Muscle of leg (tissue), 11 donors: ENCODE data around the gene KIF6. TPM values are rescaled to one million over a fixed set of nuclear protein-coding genes. Genes with fewer than 3 reads are reported as not detected.
A peak's percentile ranks its signal among the peaks of the same experiment; 100 is the strongest.

Experiments
- DNase-seq: peaks from one replicate; pipeline ENCODE4 v3.0.0; 2013
- H3K27ac ChIP-seq: one replicate; pipeline ENCODE4 v1.5.1; 2013; ENCODE audit warnings: mild to moderate bottlenecking, low read length, control low read depth
- H3K27me3 ChIP-seq: one replicate; pipeline ENCODE4 v1.6.1; 2013; ENCODE audit warnings: low read length; ENCODE audit not compliant: control insufficient read depth, insufficient read depth
- H3K36me3 ChIP-seq: one replicate; pipeline ENCODE4 v1.6.1; 2013; ENCODE audit warnings: low read length; ENCODE audit not compliant: control insufficient read depth, insufficient read depth
- H3K4me1 ChIP-seq: one replicate; pipeline ENCODE4 v1.6.1; 2013; ENCODE audit warnings: low read length; ENCODE audit not compliant: control insufficient read depth, insufficient read depth
- H3K4me3 ChIP-seq: one replicate; pipeline ENCODE4 v1.5.1; 2013; ENCODE audit warnings: low read length, control low read depth
- H3K9me3 ChIP-seq: replicated peaks from 2 replicates; pipeline ENCODE4 v1.6.1; 2013; ENCODE audit warnings: low read depth, low read length; ENCODE audit not compliant: control insufficient read depth
- WGBS: methylation state at CpG from one replicate; pipeline ENCODE4 v1.1.5; 2013; ENCODE audit warnings: missing lambda C conversion rate; ENCODE audit not compliant: insufficient coverage; 5-methylcytosine and 5-hydroxymethylcytosine counted together
- polyA plus RNA-seq, 8 donors: library from polyadenylated mRNA; unstranded; fragments of 120-200 nt; gene quantifications; one replicate each; pipeline versions ENCODE4 v1.2.1 to v1.2.3, GENCODE V29; 2013; ENCODE audit warnings: inconsistent platforms in 1 of 8, low replicate concordance in 1 of 8; ENCODE audit not compliant: insufficient read length in 8 of 8, insufficient read depth in 1 of 8
- total RNA-seq: library from RNA; stranded (reverse); fragments of 120-200 nt; gene quantifications from one replicate; pipeline ENCODE4 v1.2.4, GENCODE V29; 2013

Gene KIF6
- total and polyA plus RNA-seq, 9 donors: 0.61 to 1.4 (median 1.1) TPM

GRCh38 chr6:39362487-39362865 is 362.7 kb downstream of the KIF6 start:
- Histone ChIP-seq H3K36me3 (no peaks in the 10 kb centered on the region), H3K27ac (no peak overlapping the region), H3K4me1 (peaks cover 13% of the 10 kb centered on the region), H3K9me3 (no peaks in the 10 kb centered on the region), H3K4me3 (no peak overlapping the region), H3K27me3 (no peaks in the 10 kb centered on the region)
- WGBS: 58% methylated on average over 2 of the region's 3 CpGs
- DNase-seq: peak; percentile 32

DNA sequence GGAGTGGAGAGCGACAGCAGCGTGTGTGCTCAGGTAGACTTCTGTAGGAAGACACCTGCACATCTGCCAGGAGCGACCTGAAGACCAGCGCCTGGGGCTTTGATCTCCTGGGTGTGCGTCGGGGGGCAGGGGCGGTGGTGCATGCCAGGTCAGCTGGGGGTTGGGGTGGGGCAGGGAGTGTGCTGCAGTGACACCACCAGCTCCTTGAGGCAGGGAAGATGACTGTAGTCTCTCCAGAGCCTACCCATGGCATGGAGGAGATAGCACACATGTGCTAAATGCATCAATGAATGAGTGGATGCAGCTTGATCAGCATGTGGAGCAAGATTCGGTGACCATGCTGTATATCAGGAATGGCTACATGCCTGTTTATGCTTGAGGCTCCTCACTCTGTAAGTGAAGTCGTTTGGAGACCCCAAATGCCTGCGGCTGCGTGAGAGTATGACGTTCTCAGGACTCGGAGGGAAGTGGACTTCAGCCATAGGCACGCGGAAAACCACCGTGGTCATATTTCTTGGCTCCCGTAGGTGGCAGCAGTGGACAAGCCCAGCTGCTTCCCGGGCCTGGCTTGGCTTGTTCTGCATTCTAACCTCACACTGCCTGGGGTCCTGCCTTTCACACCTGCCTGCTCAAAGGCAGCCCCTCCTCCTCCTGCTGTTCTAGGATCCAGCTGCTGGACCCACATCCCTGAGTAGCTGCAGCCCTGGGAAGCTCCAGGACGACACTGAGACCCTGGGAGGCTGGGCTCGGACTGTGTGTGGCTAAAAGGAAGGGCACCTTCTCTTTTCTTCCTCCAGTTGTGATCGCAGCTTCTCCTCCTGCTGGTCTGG is 363.3 kb downstream of the KIF6 start:
- H3K9me3 ChIP-seq: no peaks in the 10 kb centered on the region
- H3K27ac ChIP-seq: no peak overlapping the region
- WGBS: 26% methylated on average over 18 of the region's 21 CpGs
- no peaks in the 10 kb centered on the region for H3K27me3 ChIP-seq
- no peak overlapping the region for H3K4me3 ChIP-seq
- DNase-seq: peak; percentile 81
- peaks cover 13% of the 10 kb centered on the region for H3K4me1 ChIP-seq
- no peaks in the 10 kb centered on the region for H3K36me3 ChIP-seq

DNA sequence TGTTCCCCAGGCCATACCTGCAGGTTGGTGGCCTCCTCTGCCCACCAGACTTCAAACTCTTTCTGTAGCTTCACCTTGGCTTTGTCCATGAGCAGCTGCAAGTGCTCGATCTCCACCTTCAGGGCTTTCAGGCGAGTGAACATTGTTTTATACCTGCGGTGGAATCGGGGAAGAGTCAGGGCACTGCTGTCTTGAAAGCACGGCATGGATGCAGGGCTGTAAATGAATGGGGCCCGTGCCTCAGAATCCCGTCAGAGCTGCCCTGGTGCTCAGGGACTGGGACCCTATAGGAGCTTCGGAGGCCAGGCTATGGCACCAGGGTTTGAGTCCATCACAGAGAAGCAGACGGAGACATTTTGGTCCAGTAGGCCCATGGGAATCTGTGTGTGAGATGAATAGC is 364.8 kb downstream of the KIF6 start:
- H3K9me3 ChIP-seq: no peaks in the 10 kb centered on the region
- no peaks in the 10 kb centered on the region for H3K27me3 ChIP-seq
- DNase-seq: no peak
- WGBS: 83% methylated on average over 5 of the region's 9 CpGs
- no peaks in the 10 kb centered on the region for H3K36me3 ChIP-seq
- H3K4me1 ChIP-seq: peaks cover 13% of the 10 kb centered on the region
- no peak overlapping the region for H3K4me3 ChIP-seq
- H3K27ac ChIP-seq: no peak overlapping the region

DNA sequence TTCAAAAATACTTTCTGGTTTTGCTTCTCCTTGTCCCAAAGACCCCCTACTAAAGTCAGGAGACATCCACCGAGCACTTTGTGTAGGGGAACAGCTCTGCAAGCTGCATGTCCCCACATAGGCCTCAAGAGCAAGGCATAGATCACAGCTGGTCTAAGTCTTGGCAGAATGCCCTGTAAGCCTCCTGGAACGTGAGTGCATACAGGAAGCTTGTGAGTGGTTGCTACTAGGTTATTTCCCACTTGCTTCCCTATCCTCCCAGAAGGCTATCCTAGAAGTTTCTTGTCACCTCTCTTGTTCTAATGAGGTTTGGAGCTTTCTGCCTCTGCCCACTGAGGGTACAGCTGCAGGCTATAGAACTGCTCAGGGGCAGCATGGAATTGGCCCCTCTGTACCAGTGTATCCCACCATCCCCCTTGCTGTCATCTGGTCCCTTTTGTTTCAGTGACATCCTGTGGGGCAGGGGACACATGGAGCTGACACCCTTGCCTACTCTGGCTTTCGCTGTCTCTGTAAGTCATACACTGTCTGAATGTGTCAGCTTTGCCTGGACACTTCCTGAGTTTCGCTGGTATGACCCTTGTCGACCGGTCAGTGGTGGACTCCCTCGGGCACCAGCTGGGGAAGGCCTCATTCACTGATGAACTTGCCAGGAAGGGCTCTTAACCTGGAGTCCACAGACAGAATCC is 367.1 kb downstream of the KIF6 start:
- peak; percentile 91 for DNase-seq
- WGBS: 46% methylated on average over 6 of the region's 7 CpGs
- Histone ChIP-seq H3K27me3 (no peaks in the 10 kb centered on the region), H3K4me3 (no peak overlapping the region), H3K27ac (peak overlapping the region; percentile 59), H3K4me1 (peaks cover 13% of the 10 kb centered on the region), H3K36me3 (no peaks in the 10 kb centered on the region), H3K9me3 (no peaks in the 10 kb centered on the region)

DNA sequence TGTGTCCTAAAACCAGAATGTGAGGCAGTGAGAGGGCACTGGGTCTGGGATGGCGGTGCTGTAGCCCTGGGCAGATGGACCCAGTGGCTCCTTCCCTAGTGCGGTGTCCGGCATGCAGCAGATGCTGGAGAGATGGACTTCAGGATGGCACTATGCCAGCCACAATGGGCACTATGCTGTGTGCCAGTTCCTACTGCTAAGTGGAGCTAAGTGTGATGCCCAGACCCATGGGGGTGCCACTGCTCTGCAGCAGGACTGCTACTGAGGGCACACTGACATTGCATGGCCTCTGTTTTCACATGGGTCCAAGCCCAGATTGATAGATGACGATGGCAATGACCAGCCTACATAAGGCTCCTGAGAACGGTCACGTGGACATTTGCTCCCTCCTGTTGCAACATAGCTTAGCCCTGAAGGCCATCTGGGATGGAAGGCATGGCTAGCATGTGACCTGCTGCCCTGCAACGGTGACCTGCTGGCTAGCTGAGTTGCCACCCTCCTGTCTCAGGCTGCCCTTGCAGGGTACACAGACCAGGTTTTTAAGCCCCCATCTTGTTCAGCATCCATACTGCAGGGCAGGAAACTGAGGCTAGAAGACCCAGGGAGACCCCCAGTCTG is 371.4 kb downstream of the KIF6 start:
- WGBS: 92% methylated on average over 6 of the region's 7 CpGs
- H3K36me3 ChIP-seq: no peaks in the 10 kb centered on the region
- no peak for DNase-seq

GRCh38 chr6:39350723-39351505 is 374.3 kb downstream of the KIF6 start:
- Histone ChIP-seq H3K9me3 (no peaks in the 10 kb centered on the region), H3K36me3 (no peaks in the 10 kb centered on the region), H3K27me3 (peaks cover 2% of the 10 kb centered on the region), H3K4me3 (no peak overlapping the region), H3K27ac (no peak overlapping the region), H3K4me1 (peaks cover 3% of the 10 kb centered on the region)
- DNase-seq: no peak
- 86% methylated on average over 4 of the region's 13 CpGs for WGBS

More for the DNA sequence above, 371.4 kb downstream of the KIF6 start:
- H3K27ac ChIP-seq: no peak overlapping the region
- H3K9me3 ChIP-seq: no peaks in the 10 kb centered on the region
- H3K27me3 ChIP-seq: peaks cover 2% of the 10 kb centered on the region
- H3K4me1 ChIP-seq: peaks cover 8% of the 10 kb centered on the region
- no peak overlapping the region for H3K4me3 ChIP-seq

GRCh38 chr6:39348740-39349139 is 376.5 kb downstream of the KIF6 start:
- 88% methylated on average over 14 of the region's 15 CpGs for WGBS
- DNase-seq: no peak
- H3K4me3 ChIP-seq: no peak overlapping the region
- no peak overlapping the region for H3K27ac ChIP-seq
- H3K27me3 ChIP-seq: peaks cover 2% of the 10 kb centered on the region
- H3K4me1 ChIP-seq: peaks cover 3% of the 10 kb centered on the region
- H3K36me3 ChIP-seq: no peaks in the 10 kb centered on the region
- H3K9me3 ChIP-seq: no peaks in the 10 kb centered on the region

GRCh38 chr6:39347906-39348585 is 377.2 kb downstream of the KIF6 start:
- H3K9me3 ChIP-seq: no peaks in the 10 kb centered on the region
- H3K36me3 ChIP-seq: no peaks in the 10 kb centered on the region
- H3K27me3 ChIP-seq: peaks cover 2% of the 10 kb centered on the region
- DNase-seq: peak; percentile 72
- H3K4me1 ChIP-seq: peaks cover 10% of the 10 kb centered on the region
- H3K4me3 ChIP-seq: no peak overlapping the region
- H3K27ac ChIP-seq: no peak overlapping the region
- 30% methylated on average over 7 of the region's 9 CpGs for WGBS

- peaks cover 2% of the 10 kb centered on the region for H3K27me3 ChIP-seq
- no peaks in the 10 kb centered on the region for H3K36me3 ChIP-seq
- no peak overlapping the region for H3K4me3 ChIP-seq
- peaks cover 15% of the 10 kb centered on the region for H3K4me1 ChIP-seq
- no peak overlapping the region for H3K27ac ChIP-seq
- DNase-seq: no peak
- WGBS: 69% methylated on average over 5 of the region's 6 CpGs
- no peaks in the 10 kb centered on the region for H3K9me3 ChIP-seq
Measured at GRCh38 chr6:39347206-39347605, 378.0 kb downstream of the KIF6 start.
